GM18508 (cell line): ENCODE results near the gene VCP.
A peak's percentile ranks its signal among the peaks of the same experiment; 100 is the strongest.

Experiments
- ATAC-seq: cut with Tn5 transposase; IDR thresholded peaks from one replicate; pipeline ENCODE4 v1.9.1; 2021; ENCODE audit warnings: moderate number of reproducible peaks; ENCODE audit not compliant: insufficient read depth, unreplicated experiment

The VCP gene

DNA sequence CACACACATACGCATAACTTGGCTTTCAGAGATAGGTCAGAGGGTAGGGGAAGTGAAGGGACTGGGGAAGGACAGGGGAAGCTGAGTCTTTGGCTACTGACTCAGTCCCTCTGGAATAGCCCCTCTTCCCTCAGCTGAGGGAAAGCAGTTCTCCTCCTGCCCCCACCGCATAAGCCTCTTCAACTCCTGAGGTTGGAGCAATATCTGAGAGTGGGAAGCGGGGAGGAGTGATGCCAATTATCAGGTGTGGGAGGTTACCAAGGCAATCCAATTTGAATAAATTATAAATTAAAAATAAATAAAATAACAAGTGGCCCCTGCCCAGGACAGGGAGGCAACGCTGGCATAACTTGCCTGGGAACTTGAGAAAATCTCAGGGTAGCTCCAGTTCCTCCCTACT is 32.2 kb upstream of the VCP start:
- no peak for ATAC-seq

DNA sequence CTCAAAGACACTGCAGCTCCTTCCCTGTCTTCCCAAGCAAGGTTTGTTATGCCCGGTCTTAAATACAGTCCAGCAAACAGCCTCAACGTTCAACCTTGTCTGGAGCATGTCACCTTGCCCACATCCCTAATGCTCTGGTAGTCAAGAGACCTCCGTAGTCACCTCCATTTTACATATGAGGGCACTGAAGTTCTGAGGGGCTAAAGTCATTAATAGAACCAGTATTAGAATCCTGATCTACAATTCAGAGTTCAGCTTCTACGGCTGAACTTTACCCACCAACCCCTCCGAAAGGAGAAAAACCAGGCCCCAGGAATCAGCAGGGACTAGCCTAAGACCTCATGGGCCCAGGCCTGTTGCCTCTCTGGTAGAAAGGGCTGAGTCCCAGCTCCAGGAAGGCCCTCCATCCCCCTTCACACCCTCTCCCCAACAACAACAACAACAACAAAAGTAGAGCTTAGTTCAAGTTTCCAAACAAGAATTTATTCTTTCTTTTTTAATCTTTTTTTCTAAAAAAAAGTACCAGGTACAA is 31.3 kb upstream of the VCP start:
- no peak for ATAC-seq

- peak; percentile 77 for ATAC-seq
Measured at GRCh38 chr9:35102769-35103659, 30.6 kb upstream of the VCP start, which contains the start of gene STOML2. TSS of gene STOML2 (minus strand) at chr9:35103131. CDS start at chr9:35103094, 37 bp downstream.

- no peak for ATAC-seq
Measured at GRCh38 chr9:35102465-35102768, 30.0 kb upstream of the VCP start.

GRCh38 chr9:35097573-35097972 is 25.1 kb upstream of the VCP start:
- no peak for ATAC-seq

DNA sequence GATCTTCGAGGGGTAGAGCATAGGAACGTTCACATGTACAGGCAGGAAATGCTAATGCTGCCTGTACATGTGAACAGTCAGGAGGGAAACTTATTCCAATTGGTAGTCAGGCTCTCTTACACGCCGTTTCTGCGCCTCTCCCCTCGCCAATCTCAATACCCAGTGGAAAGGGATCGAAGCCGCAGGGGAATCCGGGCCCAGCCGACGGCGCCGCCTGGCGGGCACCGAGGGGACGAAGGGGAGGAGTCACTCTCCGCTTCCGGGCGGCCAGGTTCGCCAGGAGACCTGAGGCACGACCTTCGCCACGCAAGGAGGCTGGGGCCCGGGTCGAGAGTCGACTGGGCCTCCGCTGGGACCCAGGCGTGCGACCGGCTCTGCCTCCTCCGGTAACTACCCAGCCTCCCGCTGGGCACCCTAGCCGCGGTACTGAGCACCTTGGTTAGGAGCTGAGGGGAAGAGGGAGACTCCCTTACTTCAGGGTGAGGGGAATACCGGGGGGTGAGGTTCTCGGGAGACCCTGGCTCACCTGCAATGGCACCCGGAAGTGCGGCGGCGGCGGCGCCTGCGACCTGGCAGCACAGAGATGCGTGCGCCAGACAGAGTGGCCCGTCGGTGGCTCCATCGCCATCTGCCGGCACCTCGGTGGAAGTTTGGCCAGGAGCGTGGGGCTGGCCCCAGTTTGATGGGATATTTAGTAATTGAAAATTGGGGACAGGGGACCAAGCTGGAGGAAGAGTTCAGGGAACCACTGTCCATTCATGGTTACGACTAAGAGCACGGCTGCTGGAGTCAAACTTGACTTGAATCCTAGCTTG is 23.8 kb upstream of the VCP start, which contains the start of gene PIGO:
Gene PIGO (minus strand): TSS at position 557 of the 815 bp plus-strand sequence. CDS start 1,026 bp downstream, outside the sequence.
- no peak for ATAC-seq

- ATAC-seq = no peak
Measured at GRCh38 chr9:35091536-35091935, 19.1 kb upstream of the VCP start.

DNA sequence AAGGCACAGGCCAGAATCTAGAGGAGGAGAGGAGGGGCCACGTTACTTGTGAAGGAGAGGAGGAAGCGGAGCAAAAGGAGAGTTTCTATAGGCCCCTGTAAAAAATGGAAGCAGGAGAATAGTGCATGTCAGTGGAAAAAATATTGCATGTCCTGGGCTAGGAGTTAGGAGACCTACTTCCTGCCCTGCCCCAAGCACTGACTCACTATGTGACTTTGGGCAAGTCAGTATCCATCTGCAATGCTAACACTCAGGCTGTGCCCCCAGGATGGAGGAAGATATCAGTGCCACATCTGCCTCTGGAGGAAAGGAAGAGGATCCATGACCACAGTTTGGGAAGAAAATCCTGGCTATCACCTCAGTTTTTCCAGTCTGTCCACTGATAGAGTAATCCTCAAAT is 17.0 kb upstream of the VCP start:
- no peak for ATAC-seq

DNA sequence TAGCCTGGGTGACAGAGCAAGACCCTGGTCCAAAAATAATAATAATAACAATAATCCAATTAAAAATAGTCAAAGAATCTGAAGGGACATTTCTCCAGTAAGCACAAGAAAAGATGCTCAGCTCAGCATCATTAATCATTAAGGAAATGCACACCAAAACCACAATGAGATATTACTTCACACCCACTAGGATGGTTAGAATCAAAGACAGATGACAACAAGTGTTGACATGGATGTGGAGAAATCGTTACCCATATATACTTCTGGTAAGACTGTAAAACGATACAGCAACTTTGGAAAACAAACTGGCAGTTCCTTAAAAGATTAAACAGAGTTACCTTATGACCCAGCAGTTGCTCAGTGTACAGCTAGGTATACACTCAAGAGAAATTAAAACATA is 12.7 kb upstream of the VCP start:
- no peak for ATAC-seq

DNA sequence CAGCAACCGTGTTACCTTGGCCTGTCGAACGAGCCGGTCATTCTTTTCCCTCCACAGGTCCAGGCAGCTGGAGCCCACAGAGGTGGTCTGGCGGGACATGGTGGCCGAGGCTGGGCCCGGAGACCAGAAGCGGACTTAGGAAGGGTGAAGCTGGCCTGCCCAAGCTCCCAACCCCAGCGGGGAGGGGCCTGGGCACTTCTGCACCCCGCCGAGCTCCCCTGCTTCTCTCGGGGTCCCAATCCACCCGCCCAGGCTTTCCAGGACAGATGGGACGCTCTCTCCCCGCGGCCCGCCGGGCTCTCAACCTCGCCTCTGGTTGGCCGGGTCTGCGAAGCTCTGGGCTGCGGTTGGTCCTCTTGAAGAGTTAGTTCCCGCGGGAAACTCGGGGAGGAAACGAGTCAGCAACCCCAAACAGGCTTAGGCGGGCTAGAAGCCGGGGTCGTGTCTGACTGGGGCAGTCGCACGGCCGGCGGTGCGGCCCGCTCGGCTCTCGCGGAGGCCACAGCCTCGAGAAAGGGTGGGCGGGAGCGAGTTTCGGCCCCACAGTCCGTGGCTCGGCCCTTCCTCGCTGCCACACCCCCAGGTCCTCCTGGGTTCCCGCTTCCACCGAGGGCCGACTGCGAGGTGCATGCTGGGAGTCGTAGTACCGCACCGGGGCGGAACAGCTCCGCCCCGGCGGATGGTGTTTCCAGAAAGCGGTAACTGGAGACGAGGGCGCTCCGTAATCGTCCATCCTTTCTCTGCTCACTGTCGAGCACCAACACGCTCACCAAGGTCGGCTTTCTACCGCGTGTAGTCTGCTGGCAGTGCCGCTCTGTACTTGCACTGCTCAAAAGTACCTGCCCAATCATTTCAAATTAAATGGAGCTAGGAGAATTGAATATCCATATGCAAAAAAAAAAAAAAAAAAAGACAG is 7.3 kb upstream of the VCP start, which contains the start of gene FANCG:
Gene FANCG (minus strand): TSS at position 517 of the 916 bp plus-strand sequence. CDS start 418 bp downstream, at position 99.
- ATAC-seq = peak; percentile 45

- no peak for ATAC-seq
Measured at GRCh38 chr9:35079041-35079425, 6.6 kb upstream of the VCP start.

GRCh38 chr9:35078066-35078465 is 5.6 kb upstream of the VCP start:
- ATAC-seq = no peak

GRCh38 chr9:35076848-35077247 is 4.4 kb upstream of the VCP start:
- no peak for ATAC-seq

DNA sequence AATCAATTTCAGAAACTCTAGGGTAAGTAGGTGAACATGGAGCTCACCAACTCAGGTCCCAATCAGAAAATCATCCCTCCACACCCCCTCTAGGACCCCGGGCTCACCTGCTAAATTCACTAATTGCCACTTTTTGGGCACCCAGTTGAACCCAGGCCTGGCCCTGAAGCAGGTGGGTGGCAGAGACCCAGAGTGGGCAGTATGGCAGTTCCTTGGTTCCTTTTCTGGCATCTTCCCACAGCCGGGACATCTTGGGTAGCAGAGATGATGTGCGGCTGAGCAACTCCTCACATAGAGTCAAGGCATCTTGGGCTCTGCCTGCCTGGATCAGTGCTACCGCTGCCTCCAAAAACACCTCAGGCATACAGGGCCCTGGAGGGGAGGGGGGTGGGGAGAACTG is 2.9 kb upstream of the VCP start:
- ATAC-seq = no peak

DNA sequence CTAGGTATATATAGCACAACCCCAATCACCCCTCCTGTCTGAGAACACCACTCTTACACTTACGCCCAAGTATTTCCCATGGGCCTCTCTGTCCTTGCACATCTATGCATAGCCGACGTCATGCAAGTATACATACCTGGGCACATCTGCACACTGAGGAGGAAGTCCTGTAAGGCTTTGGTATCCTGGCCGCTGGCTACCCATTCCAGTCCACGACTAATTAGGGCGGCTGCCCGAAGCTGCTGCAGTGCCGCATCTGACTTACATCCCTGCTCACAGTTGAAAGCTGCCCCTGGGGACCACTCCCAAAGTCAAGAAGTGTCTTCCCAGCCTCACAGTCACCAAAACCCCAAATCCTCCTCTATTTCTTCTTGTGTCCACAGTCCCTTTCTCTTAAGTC is 2.4 kb upstream of the VCP start:
- no peak for ATAC-seq

DNA sequence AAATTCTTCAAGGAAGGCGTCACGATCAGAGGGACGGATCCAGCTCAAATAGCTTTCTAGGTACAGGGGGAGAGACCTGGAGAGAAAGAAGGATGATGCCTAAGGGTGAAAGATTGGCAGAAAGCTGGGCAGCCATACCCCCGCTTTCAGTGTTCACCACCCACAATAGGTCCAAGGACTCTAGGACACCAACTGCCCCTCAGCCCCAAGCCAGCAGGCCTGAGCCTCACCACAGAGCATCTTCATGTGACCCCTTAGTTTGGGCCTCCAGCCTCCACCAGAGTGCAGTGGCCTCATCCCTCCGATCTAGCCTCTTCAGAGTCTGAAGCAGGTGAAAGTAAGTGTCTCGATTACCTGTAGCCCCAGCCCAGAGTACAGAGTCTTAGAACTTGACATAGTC is 1.7 kb upstream of the VCP start:
- ATAC-seq = no peak

DNA sequence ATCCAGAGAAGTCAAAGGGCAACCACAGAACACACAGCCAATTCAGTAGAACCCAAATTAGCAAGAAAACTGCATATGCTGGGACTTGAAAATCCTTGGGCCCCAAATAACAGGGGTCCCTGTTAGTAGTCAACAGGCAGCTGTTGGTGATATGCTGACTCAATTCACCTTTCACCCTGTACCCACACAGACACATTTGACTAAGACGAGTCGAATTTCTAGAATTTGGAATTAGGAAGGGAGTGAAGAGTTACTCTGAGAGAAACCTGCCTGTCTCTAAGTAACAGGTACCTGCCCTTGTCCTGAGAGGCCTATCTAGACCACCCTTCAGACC is 821 bp upstream of the VCP start:
- no peak for ATAC-seq

DNA sequence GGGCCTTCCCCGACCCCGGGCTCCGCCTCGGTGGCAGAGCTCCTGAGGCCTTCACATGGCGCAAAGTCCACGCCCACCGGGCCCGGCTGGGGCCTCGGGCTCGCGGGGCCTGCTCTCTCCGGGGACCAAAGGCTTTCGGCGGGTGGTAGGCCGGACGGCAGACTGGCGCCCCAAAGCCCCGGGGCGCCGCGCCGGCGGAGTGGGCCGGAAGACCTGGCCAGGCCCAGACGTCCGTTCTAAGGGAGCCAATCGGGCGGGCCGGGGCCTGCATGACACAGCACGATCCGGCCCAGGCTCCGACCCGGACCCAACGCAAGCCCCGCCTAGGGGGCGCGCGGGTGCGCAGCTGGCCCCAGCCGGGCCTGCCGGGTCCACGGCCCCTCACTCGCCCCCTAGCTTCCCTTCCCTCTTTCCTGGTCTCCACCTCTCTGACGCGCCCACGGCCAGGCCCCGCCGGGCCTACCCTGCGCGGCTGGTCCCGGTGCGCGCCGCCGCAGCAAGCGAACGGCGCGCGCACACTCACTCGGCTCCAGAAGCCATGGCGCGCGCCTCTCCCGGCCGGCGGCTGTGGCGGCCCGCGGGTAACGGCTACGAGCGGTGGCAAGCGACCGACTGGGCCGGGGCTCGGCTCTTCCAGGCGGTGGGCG is 488 bp downstream of the VCP start:
- ATAC-seq = peak; percentile 28
